Kidney epithelial cell (primary cell): ENCODE results near the gene F2RL1. TPM values are rescaled to one million over a fixed set of nuclear protein-coding genes. Genes with fewer than 3 reads are reported as not detected.

Experiments
- DNase-seq: peaks from one replicate; pipeline ENCODE4 v3.0.0-alpha.2; 2010; ENCODE audit warnings: low read depth
- H3K27me3 ChIP-seq: 2 replicates; pipeline ENCODE4 v1.6.0; 2011; ENCODE audit warnings: low read length; ENCODE audit not compliant: control insufficient read depth, insufficient read depth
- H3K36me3 ChIP-seq: 2 replicates; pipeline ENCODE4 v1.5.1; 2011; ENCODE audit warnings: low read length; ENCODE audit not compliant: control insufficient read depth, insufficient read depth
- H3K4me3 ChIP-seq: 2 replicates; pipeline ENCODE4 v1.5.1; 2011; ENCODE audit warnings: low read depth, mild to moderate bottlenecking, control low read depth, low read length
- total RNA-seq: library from RNA; depleted of rRNA; stranded (reverse); fragments of >200 nt; gene quantifications from 2 replicates; pipeline ENCODE4 v1.2.3, GENCODE V29; 2015
- TF ChIP-seq, protein P1 (sequence below): IDR thresholded peaks from 2 replicates; pipeline ENCODE4 v1.5.1; 2011; ENCODE audit warnings: mild to moderate bottlenecking, moderate library complexity, low read length, control low read depth, inconsistent platforms; ENCODE audit not compliant: insufficient read depth, poor library complexity, severe bottlenecking

Gene F2RL1
- total RNA-seq, 1 donor from 2014 or later, result 144 TPM

DNA sequence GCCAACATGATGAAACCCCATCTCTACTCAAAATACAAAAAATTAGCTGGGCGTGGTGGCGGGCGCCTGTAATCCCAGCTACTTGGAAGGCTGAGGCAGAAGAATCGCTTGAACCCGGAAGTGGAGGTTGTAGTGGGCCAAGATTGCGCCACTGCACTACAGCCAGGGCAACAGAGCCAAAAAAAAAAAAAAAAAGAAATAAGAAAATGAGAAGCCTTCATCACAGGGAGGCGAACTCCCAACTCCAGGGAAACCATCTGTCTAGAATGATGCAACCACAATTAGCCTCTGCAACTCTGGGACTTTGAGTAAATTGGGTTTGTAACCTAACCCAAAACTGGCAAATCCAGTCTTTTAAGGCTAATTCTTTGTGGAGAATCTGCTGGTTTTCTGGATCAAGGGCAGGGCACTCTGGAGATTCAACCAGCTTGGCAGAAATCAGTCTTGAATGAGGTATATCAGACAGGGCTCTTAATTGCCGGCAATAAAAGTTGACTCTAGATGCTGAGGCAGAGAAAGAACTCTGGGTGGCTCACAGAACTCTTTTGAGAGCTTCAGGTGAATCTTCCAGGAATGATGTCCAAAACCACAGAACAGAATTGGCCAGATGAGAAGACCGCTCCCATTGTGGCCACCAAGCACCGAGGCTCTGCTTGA is 40.9 kb downstream of the F2RL1 start:
- DNase-seq, result no peak
- Histone ChIP-seq H3K27me3 (no peaks in the 10 kb centered on the region), H3K4me3 (no peak overlapping the region), H3K36me3 (no peaks in the 10 kb centered on the region)
- TF ChIP-seq, protein P1, sequence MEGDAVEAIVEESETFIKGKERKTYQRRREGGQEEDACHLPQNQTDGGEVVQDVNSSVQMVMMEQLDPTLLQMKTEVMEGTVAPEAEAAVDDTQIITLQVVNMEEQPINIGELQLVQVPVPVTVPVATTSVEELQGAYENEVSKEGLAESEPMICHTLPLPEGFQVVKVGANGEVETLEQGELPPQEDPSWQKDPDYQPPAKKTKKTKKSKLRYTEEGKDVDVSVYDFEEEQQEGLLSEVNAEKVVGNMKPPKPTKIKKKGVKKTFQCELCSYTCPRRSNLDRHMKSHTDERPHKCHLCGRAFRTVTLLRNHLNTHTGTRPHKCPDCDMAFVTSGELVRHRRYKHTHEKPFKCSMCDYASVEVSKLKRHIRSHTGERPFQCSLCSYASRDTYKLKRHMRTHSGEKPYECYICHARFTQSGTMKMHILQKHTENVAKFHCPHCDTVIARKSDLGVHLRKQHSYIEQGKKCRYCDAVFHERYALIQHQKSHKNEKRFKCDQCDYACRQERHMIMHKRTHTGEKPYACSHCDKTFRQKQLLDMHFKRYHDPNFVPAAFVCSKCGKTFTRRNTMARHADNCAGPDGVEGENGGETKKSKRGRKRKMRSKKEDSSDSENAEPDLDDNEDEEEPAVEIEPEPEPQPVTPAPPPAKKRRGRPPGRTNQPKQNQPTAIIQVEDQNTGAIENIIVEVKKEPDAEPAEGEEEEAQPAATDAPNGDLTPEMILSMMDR, result no peak

DNA sequence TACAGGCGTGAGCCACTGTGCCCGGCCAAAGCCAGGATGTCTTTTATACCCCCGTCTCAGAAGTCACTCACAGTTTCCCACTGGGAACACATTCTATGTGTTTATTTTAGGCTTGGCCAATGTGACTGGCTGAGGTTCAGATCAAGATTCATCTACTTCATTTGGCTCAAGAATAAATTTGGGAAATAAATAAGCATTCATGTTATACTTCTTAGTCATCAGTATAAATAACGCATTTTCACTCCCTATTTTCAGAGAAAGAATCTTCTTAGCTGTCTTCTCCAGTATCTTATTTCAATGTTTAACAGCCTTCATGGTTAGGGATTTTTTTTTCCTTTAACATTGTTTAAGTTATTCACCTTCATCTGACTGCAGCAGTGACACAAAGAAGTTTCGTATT is 42.8 kb downstream of the F2RL1 start:
- Histone ChIP-seq H3K27me3 (no peaks in the 10 kb centered on the region), H3K36me3 (no peaks in the 10 kb centered on the region), H3K4me3 (no peak overlapping the region)
- no peak for DNase-seq
- TF ChIP-seq, protein P1, result no peak

DNA sequence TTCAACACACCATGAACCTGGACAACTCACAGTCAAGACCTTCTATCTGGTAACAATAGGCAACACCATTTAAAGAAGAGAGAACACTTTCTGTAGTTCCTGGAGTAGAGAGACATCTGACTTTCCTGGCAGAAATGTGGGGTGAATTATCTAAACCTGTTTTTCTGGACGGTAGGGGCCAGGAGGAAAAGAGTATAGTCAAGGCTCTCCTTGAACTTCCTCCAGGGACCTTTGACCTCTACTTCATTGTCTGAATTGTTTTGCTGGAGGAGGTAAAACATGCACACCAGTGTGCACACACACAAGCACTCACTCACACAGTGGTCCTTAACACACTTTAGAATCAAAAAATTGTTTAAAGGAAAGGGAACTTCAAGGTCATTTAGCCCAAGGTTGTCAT is 44.2 kb downstream of the F2RL1 start:
- TF ChIP-seq, protein P1, result no peak
- DNase-seq, result no peak
- Histone ChIP-seq H3K4me3 (no peak overlapping the region), H3K27me3 (no peaks in the 10 kb centered on the region), H3K36me3 (no peaks in the 10 kb centered on the region)

DNA sequence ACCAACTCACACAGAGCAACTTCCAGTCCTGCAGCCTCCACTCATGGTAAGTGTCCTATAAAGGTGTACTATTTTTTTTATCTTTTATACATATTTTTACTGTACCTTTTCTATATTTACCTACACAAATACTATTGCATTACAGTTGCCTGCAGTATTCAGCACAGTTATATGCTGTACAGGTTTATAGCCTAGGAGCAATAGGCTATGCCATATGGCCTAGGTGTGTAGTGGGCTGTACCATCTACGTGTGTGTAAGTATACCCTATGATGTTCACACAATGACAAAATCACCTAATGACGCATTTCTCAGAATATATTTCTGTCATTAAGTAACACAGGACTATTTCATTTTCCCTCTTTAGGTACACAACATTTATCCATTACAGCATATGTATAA is 47.7 kb downstream of the F2RL1 start:
- Histone ChIP-seq H3K27me3 (no peaks in the 10 kb centered on the region), H3K4me3 (no peak overlapping the region), H3K36me3 (no peaks in the 10 kb centered on the region)
- no peak for DNase-seq
- TF ChIP-seq, protein P1, result no peak

DNA sequence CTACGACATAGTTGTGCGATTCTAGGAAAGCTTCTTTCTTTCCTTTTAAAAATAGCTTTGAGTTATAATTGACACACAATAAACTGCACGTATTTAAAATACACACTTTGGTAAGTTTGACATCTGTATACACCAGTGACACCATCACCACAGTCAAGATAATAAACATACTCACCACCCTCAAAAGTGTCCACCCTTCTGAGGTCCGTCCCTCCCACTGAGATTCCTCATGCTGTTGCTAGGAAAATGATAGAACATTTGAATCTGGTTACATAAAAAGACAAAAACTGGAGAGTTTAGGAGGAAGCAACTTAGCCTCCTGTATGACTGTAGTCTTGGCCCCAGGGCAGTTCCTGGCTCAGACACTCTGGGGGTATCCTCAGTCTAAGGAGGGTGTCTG is 48.2 kb downstream of the F2RL1 start:
- TF ChIP-seq, protein P1, result no peak
- H3K36me3 ChIP-seq, result no peaks in the 10 kb centered on the region
- DNase-seq, result no peak
- no peak overlapping the region for H3K4me3 ChIP-seq
- no peaks in the 10 kb centered on the region for H3K27me3 ChIP-seq
